GM11168 (cell line): Measurements from ENCODE around the gene ULK3.

Experiments used
- in situ Hi-C: fragments of 300-500 bp; cut with MboI; formaldehyde crosslinking; loops from one replicate; pipeline ENCODE4 v1.12.0; 2022; ENCODE audit warnings: low sequenced_read_pairs; ENCODE audit not compliant: unreplicated experiment

The ULK3 gene

GRCh38 chr15:74802290-74802689, 40.7 kb downstream of the ULK3 start:
- in situ Hi-C loops = no loop called here

- in situ Hi-C loops = no loop called here
Measured at GRCh38 chr15:74801311-74801997, 41.5 kb downstream of the ULK3 start.

GRCh38 chr15:74800559-74801094, 42.3 kb downstream of the ULK3 start:
- in situ Hi-C loops = no loop called here

GRCh38 chr15:74799856-74800558, 42.9 kb downstream of the ULK3 start:
- in situ Hi-C loops = no loop called here

GRCh38 chr15:74799255-74799855, 43.6 kb downstream of the ULK3 start:
- in situ Hi-C loops = no loop called here

- in situ Hi-C loops = no loop called here
Measured at GRCh38 chr15:74798388-74799254, 44.3 kb downstream of the ULK3 start.

- in situ Hi-C loops = no loop called here
Measured at GRCh38 chr15:74795966-74796625, 46.9 kb downstream of the ULK3 start.

- in situ Hi-C loops = no loop called here
Measured at GRCh38 chr15:74794970-74795349, 48.0 kb downstream of the ULK3 start.

- in situ Hi-C loops = no loop called here
Measured at GRCh38 chr15:74794248-74794969, 48.5 kb downstream of the ULK3 start.

- in situ Hi-C loops = no loop called here
Measured at GRCh38 chr15:74793135-74794028, 49.6 kb downstream of the ULK3 start.

- in situ Hi-C loops = no loop called here
Measured at GRCh38 chr15:74792227-74793016, 50.5 kb downstream of the ULK3 start.

- in situ Hi-C loops = no loop called here
Measured at GRCh38 chr15:74791667-74792066, 51.3 kb downstream of the ULK3 start.

GRCh38 chr15:74791007-74791406, 51.9 kb downstream of the ULK3 start:
- in situ Hi-C loops = no loop called here

GRCh38 chr15:74790080-74790916, 52.7 kb downstream of the ULK3 start:
- in situ Hi-C loops = no loop called here

GRCh38 chr15:74789741-74790079, 53.2 kb downstream of the ULK3 start:
- in situ Hi-C loops = no loop called here

GRCh38 chr15:74789171-74789631, 53.8 kb downstream of the ULK3 start:
- in situ Hi-C loops = no loop called here
